Thyroid gland (tissue), 4 donors: ENCODE measurements around the gene IFNL2.

Source experiments
- CTCF ChIP-seq, 6 experiments: fragments of 200-600 bp in 3 of 6; fragments of 450-650 bp in 3 of 6; sonication (generic) in 3 of 6; IDR thresholded peaks; one replicate each; pipeline ENCODE4 v1.5.1; 2016 to 2019; ENCODE audit warnings: antibody characterized with exemption in 6 of 6, mild to moderate bottlenecking in 2 of 6, inconsistent platforms in 1 of 6, moderate library complexity in 1 of 6
- POLR2A ChIP-seq, 2 donors: fragments of 450-650 bp; IDR thresholded peaks; one replicate each; pipeline ENCODE4 v1.6.1; 2017; ENCODE audit warnings: antibody characterized with exemption in 2 of 2, mild to moderate bottlenecking in 2 of 2, moderate library complexity in 1 of 2

GRCh38 chr19:39293394-39293793 lies 25.2 kb downstream of the IFNL2 start:
- TF ChIP-seq CTCF (IDR thresholded peaks at IDR 0.05) (no peak), POLR2A (IDR thresholded peaks at IDR 0.05) (no peak)
